ENCODE data around the gene NTRK1.

NTRK1 gene

DNA sequence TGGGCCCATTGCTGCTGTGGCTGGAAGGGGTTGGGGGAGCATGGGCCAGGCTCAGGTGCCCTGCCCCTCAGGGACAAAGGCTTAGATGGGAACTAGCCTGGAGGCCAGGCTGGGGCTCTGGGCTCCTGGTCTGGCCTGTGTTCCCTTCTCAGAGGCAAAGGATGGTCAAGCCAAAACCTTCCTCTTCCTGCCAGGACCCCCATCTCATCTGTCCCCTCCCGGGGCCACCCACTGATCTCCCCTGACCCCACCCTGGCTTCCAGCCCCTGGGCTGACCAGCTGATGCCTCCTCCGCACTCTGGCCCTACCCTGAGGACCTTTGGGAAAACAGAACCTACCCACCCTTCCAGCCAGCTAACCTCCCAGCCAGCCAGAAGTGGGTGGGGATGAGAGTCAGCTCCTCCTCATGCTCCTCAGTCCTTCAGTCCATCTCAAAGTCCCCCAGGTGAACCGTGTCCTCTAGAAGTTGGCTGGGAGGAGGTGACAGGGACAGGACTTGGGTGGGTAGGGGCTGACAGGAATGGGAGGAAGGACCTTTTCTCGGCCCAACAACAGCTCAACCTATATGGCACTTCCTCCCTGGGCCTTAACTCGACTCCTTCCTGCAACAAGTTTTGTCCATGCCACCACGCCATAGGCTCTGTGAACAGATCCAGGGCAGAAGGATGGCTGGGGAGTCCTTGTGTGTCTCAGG lies 40.4 kb downstream of the NTRK1 start:
- DNase-seq: no peak

DNA sequence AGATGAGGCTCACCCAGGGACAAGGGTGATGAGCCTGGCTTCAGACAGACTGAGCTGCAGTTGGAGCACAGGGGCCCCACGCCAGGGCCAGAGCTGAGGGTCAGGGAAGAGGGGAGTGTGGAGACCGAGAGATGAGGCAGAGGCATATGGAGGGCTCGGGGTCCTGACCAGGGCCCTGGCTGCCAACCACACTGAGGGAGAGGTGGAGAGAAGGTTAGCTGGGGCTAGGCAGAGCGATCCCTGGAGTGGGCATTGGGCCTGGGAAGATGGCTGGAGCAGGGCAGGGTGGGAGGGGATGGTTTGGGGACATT lies 40.9 kb downstream of the NTRK1 start:
- DNase-seq: no peak

GRCh38 chr1:156901966-156902915 lies 41.6 kb downstream of the NTRK1 start:
- DNase-seq: no peak

DNA sequence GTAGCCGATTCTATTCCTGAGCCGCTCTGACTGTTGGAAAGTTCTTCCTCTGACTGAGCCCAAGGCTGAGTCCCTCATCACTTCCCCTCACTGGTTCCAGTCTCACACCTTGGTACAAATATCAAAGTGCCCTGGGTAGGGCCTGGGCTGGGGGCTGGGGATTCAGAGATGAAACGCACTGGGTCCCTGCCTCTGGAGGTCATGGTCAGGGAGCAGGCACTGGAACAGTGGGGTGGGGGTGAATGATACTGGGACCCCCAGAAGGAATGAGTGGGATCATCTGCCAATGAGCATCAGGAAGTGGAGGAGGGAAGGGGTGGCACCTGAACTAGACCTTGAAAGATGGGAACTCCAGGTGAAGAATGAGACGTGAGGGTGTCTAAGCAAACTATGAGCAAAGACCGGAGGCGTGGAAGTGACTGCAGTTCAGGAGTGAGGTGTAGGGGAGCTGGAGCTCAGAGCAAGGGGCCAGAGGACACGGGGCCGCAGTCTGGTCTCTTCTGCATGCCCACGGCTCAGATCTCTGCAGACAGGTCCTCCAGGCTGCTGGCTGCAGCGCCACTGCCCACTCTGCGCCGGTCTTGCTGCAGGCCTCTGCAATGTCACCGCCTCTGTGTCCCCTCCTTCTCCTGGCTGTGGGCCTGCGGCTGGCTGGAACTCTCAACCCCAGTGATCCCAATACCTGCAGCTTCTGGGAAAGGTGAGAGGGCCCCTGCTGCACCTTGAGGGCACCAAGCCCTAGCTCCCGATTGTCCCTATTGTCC lies 42.8 kb downstream of the NTRK1 start:
- DNase-seq: no peak

DNA sequence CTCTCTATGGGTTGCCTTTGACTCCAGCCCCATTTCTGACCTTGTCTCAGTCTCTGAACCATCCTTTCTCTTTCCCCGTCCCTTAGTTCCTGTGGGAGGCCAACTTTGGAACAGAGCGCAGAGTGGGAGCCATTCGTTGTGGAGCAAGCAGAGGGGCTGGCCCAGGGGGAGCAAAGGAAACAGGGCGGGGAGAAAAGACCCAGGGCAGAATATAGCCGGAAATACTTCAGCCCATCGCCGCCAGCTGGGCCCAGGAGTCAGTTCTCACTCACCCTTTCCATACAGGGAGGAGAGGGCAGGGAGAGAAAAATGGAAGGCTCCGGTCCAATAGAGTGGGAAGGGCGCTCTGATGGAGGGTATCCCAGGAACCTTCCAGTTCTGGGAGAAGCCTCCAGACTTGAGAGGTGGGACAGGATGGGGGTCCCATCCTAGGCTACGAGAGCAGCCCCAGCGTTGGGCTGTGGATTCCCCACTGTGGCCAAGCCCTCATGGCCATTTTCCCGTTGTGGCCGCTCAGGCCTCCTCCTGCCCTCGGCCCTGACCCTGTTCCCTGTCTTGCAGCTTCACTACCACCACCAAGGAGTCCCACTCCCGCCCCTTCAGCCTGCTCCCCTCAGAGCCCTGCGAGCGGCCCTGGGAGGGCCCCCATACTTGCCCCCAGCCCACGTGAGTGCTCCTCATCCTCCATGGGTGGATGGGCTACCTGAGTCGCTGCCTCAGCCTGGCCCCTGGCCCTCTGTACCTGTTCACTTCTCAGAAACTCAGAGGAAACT lies 43.7 kb downstream of the NTRK1 start:
- no peak for DNase-seq

- no peak for DNase-seq
Measured at GRCh38 chr1:156905176-156905575, 44.5 kb downstream of the NTRK1 start.

- DNase-seq: no peak
Measured at GRCh38 chr1:156905651-156906050, 45.0 kb downstream of the NTRK1 start.

DNA sequence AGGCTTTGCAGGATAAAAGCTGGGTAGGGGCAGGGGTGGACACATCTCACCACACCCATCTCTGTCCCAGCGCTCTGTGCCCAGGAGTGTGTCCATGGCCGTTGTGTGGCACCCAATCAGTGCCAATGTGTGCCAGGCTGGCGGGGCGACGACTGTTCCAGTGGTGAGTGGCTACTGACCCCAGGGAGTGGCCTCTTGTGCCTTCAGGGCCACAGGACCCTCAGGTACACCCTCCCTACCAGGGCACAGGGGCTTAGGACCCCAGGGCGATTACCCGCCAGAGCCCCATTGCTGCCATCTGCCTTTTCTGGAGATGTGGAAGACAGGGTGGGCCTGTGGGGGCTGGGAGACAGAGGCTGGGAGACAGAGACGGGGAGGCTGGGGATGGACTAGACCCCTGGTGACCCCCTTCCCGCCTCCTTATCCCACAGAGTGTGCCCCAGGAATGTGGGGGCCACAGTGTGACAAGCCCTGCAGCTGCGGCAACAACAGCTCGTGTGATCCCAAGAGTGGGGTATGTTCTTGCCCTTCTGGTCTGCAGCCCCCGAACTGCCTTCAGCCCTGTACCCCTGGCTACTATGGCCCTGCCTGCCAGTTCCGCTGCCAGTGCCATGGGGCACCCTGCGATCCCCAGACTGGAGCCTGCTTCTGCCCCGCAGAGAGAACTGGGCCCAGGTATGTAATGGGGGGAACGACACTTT lies 45.7 kb downstream of the NTRK1 start:
- no peak for DNase-seq

- no peak for DNase-seq
Measured at GRCh38 chr1:156908541-156908940, 47.9 kb downstream of the NTRK1 start.

- DNase-seq: no peak
Measured at GRCh38 chr1:156908955-156909354, 48.3 kb downstream of the NTRK1 start.

DNA sequence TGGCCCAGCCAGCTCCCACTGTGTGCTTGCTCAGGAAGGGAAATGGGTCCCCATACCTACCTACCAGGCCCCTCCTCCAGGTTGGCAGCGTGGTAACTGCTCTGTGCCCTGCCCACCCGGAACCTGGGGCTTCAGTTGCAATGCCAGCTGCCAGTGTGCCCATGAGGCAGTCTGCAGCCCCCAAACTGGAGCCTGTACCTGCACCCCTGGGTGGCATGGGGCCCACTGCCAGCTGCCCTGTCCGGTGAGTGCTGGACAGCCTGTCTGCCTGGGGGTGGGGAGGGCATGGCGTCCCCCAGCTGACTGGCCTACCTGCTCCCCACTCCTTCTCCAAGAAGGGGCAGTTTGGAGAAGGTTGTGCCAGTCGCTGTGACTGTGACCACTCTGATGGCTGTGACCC lies 49.0 kb downstream of the NTRK1 start:
- DNase-seq: no peak

DNA sequence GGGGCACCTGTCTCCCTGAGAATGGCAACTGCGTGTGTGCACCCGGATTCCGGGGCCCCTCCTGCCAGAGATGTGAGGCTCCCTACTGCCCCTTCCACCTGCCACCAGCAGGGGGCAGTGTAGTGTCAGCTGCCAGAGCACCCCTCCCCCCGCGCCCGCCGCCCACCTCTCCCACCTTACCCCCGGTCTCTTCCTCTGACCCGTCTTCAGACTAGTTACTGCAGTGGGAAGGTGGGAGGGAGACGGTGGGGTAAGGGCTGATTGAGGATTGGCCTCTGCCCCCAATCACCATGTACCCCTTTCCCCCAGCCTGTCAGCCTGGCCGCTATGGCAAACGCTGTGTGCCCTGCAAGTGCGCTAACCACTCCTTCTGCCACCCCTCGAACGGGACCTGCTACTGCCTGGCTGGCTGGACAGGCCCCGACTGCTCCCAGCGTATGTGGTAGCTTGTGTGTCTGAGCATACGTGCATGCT lies 49.7 kb downstream of the NTRK1 start:
- DNase-seq: no peak

- no peak for DNase-seq
Measured at GRCh38 chr1:156911577-156912298, 51.1 kb downstream of the NTRK1 start.

- DNase-seq: no peak
Measured at GRCh38 chr1:156912310-156912709, 51.6 kb downstream of the NTRK1 start.

DNA sequence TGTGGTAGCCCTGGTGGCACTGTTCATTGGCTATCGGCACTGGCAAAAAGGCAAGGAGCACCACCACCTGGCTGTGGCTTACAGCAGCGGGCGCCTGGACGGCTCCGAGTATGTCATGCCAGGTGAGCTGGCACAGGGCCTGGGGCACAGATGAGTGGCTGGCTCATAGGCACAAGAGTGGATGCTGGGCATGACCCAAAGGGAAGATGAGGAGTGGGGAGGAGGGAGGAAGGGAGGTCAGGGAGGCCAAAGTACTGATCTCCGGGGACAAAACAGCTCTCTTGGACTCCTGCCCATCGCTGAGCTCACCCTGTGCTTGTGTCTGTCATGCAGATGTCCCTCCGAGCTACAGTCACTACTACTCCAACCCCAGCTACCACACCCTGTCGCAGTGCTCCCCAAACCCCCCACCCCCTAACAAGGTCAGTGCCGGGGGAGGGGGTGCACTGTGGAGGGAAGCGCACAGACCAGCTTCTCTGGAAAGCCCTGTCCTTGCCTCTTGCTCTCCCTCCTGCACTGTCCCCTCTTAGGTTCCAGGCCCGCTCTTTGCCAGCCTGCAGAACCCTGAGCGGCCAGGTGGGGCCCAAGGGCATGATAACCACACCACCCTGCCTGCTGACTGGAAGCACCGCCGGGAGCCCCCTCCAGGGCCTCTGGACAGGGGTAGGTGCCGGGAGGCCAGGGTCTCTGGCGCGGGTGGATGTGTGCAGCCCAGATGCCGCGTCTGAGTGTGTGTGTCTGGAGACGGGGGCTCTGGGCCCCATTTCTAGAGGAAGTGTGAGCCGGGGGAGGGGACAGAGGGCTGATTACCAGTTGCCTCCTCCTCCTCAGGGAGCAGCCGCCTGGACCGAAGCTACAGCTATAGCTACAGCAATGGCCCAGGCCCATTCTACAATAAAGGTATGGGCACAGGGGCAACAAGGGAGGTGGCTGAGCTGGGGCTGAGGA lies 52.5 kb downstream of the NTRK1 start:
- no peak for DNase-seq

DNA sequence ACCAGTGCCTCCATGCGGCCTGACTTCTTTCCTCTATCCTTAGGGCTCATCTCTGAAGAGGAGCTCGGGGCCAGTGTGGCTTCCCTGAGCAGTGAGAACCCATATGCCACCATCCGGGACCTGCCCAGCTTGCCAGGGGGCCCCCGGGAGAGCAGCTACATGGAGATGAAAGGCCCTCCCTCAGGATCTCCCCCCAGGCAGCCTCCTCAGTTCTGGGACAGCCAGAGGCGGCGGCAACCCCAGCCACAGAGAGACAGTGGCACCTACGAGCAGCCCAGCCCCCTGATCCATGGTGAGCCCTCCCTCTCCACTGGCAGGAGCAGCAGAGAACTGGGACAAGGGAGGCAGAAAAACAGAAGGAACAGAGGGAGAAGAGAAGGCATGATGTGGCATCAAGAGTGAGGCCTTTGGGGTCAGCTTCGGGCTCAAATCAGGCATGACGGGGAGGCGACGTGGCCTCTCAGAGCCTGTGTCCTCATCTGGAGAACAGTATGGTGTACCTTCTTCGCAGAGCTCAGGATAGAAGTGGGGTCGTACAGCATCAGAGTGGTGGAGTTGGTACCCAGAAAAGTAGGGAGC lies 53.2 kb downstream of the NTRK1 start:
- no peak for DNase-seq

GRCh38 chr1:156914440-156914856 lies 53.8 kb downstream of the NTRK1 start:
- no peak for DNase-seq

DNA sequence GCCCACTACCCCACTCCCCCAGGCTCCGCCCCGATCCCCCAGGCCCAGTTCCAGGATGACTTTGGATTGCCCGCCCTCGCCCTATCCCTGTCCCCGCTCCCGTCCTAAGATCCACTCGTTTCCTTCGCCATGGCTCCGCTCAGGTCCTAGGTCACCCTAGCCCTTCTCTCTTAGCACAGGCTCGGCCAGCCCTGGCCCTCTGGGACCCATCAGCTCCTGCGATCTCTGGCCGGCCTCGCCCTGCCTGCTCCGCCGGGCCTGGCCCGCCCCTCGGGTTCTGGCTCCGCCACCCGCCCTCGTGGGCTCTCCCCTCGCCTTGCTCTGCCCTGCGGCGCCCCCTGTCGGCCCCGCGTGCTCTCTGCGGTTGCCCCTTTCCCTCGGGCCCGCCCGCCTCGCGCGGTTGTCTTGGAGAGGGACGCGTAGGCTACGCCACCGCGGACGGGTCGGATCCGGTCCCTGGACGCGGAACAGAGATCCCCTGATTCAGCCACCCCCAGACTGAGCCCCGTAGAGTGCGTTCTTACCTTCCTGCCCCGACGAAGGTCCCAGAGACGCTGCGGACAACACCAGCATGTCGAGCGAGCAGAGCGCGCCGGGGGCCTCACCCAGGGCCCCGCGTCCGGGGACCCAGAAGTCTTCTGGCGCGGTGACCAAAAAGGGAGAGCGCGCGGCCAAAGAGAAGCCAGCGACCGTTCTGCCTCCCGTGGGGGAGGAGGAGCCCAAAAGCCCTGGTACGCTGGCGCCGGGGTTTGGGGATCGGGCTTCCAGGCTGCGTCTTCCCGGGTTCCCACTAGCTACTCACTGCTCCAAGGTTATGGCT lies 59.8 kb downstream of the NTRK1 start, which contains the start of gene LRRC71:
LRRC71 (plus strand) TSS at position 400 of the 820 bp plus-strand sequence; CDS start at position 572, 172 bp downstream.
- peak; percentile 87 for DNase-seq
